ENCODE results near the gene DHCR7. TPM values are rescaled to one million over a fixed set of nuclear protein-coding genes. Genes with fewer than 3 reads are reported as not detected.

DHCR7 gene
- total and polyA plus RNA-seq, 2 experiments from 2014 or later, result 50.0 to 158 TPM

DNA sequence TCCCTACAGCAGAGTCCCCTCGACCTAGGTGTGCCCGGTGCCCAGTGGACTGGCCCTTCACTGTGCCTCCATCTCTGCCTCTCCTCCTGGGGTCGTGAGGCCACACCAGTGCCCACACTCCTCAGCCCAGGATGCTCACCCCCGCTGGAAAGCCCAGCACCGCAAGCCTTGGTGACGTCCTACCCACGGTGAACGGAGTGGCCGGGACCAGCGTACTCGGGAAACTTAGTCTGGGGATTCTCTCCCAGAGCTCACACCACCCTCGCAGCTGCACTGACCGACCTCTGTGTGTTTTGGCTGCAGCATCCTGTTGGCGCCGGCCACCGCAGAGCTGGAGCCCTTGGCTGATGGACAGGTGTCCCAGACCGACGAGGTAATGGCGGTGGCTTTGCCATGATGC lies 43.3 kb upstream of the DHCR7 start:
- no peak for DNase-seq (ENCODE audit: low read depth in 1 of 2, low spot score in 1 of 2)
- Histone ChIP-seq H3K36me3 (peaks cover 2% of the 10 kb centered on the region), H3K27ac (no peak overlapping the region), H3K27me3 (no peaks in the 10 kb centered on the region), H3K9me3 (ENCODE audit: low read depth) (no peaks in the 10 kb centered on the region), H3K4me1 (ENCODE audit: low read depth) (peaks cover 21% of the 10 kb centered on the region), H3K4me3 (no peak overlapping the region)
- TF ChIP-seq, protein P1, sequence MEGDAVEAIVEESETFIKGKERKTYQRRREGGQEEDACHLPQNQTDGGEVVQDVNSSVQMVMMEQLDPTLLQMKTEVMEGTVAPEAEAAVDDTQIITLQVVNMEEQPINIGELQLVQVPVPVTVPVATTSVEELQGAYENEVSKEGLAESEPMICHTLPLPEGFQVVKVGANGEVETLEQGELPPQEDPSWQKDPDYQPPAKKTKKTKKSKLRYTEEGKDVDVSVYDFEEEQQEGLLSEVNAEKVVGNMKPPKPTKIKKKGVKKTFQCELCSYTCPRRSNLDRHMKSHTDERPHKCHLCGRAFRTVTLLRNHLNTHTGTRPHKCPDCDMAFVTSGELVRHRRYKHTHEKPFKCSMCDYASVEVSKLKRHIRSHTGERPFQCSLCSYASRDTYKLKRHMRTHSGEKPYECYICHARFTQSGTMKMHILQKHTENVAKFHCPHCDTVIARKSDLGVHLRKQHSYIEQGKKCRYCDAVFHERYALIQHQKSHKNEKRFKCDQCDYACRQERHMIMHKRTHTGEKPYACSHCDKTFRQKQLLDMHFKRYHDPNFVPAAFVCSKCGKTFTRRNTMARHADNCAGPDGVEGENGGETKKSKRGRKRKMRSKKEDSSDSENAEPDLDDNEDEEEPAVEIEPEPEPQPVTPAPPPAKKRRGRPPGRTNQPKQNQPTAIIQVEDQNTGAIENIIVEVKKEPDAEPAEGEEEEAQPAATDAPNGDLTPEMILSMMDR (IDR thresholded peaks at IDR 0.05; ENCODE audit: low read depth, low read length), result no peak

DNA sequence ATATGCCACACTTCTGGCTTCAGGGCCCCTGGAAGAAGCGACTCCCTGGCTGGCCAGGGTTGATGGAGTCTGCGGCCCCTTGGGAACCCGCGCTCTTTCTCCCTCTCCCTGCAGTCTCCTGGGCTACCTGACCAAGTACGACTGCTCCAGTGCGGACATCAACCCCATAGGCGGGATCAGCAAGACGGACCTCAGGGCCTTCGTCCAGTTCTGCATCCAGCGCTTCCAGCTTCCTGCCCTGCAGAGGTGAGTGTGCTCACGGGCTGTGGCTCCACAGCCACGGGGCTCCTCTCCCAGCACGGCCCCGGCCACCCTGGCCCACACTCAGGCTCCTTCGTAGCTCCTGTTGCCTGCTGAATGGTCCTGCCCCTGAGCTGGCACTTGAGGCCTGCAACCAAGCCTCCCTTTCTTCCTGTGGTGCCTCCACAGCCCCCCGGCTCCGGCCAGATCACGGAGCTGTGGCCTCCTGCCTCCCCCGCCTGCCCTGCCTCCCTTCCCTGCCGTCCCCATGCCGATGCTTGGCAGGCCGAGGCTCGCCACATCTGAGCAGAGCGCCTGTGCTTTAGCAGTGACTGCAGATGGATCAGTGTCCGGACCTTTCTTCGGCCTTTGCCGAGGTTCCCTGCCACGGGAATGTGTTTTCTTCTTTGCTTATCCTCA lies 42.7 kb upstream of the DHCR7 start:
- peaks cover 21% of the 10 kb centered on the region for H3K4me1 ChIP-seq (ENCODE audit: low read depth)
- H3K27ac ChIP-seq, result no peak overlapping the region
- TF ChIP-seq, protein P1 (IDR thresholded peaks at IDR 0.05; ENCODE audit: low read depth, low read length), result no peak
- no peaks in the 10 kb centered on the region for H3K27me3 ChIP-seq
- H3K9me3 ChIP-seq (ENCODE audit: low read depth), result no peaks in the 10 kb centered on the region
- H3K36me3 ChIP-seq, result peaks cover 2% of the 10 kb centered on the region
- no peak overlapping the region for H3K4me3 ChIP-seq
- no peak for DNase-seq (ENCODE audit: low read depth in 1 of 2, low spot score in 1 of 2)

DNA sequence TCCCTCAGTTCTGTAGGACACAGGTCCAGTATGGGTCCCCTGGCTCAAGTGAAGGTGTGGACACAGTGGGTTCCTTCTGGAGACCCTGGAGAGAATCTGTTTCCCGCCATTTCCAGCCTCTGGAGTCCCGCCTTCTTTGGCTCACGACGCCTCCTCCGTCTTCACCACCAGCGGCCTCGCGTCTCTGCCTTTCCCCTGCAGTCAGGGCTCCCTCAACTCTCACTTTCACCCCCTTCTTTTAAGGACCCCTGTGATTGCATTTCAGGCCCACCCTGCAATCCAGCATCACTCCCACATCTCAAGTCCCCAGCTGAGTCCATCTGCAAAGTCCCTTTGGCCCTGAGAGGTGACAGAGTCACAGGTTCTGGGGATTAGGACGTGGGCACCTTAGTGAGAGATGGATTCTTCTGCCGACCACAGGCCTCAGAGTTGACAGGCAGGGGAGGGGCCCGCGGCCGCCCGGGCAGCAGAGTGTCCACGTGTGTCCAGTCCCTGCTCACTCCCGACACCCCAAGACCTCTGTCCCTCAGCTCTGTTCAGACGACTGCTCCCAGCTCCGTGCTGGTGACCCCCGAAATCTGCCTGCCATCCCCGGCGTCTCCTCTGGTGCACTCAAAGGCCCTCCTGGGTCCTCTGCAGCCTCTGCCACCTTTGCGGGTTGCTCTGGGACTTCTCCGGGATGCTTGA lies 42.0 kb upstream of the DHCR7 start:
- no peaks in the 10 kb centered on the region for H3K27me3 ChIP-seq
- H3K4me3 ChIP-seq, result no peak overlapping the region
- H3K4me1 ChIP-seq (ENCODE audit: low read depth), result peaks cover 21% of the 10 kb centered on the region
- peaks cover under 1% of the 10 kb centered on the region for H3K36me3 ChIP-seq
- no peak overlapping the region for H3K27ac ChIP-seq
- no peaks in the 10 kb centered on the region for H3K9me3 ChIP-seq (ENCODE audit: low read depth)
- TF ChIP-seq, protein P1 (IDR thresholded peaks at IDR 0.05; ENCODE audit: low read depth, low read length), result no peak
- no peak for DNase-seq (ENCODE audit: low read depth in 1 of 2, low spot score in 1 of 2)

DNA sequence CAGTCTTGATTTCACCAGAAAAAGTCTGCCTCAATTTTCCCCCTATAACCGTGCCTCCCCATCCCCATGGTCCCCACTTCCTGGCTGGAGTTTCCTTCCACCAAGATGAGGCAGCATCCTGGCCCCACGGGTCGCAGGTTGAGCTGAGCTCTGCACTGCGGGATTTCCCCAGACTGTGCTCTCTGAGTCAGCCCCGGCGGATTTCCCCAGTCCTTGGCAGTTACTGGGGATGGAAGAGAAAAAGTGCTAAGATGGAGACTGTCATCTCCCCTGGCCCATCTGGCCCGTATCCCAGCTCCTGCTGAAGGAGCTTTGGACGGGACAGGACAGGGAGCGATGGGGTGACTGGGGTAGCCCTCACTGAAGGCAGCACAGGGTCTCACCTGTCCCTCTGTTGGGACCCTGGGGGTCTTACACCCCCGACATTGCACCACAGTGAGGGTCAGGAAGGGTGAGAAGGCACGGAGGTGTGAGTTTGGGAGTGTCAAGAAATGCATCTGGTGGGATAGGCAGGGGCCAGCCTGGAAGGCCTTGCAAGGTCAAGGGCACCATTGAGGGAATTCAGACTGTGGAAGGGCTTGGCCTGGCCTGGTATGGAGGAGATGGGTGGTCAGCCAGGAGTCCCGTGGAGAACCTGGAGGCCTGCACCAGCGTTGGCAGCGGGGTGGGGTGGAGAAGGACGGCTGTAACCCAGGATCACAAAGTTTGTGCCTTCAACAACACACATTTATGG lies 41.3 kb upstream of the DHCR7 start:
- Histone ChIP-seq H3K27me3 (no peaks in the 10 kb centered on the region), H3K4me3 (no peak overlapping the region), H3K4me1 (ENCODE audit: low read depth) (peaks cover 21% of the 10 kb centered on the region), H3K9me3 (ENCODE audit: low read depth) (no peaks in the 10 kb centered on the region), H3K36me3 (no peaks in the 10 kb centered on the region), H3K27ac (peak overlapping the region; percentile 89)
- peak in 1 of 2 donors; percentile 47 for DNase-seq (ENCODE audit: low read depth in 1 of 2, low spot score in 1 of 2)
- TF ChIP-seq, protein P1 (IDR thresholded peaks at IDR 0.05; ENCODE audit: low read depth, low read length), result no peak

DNA sequence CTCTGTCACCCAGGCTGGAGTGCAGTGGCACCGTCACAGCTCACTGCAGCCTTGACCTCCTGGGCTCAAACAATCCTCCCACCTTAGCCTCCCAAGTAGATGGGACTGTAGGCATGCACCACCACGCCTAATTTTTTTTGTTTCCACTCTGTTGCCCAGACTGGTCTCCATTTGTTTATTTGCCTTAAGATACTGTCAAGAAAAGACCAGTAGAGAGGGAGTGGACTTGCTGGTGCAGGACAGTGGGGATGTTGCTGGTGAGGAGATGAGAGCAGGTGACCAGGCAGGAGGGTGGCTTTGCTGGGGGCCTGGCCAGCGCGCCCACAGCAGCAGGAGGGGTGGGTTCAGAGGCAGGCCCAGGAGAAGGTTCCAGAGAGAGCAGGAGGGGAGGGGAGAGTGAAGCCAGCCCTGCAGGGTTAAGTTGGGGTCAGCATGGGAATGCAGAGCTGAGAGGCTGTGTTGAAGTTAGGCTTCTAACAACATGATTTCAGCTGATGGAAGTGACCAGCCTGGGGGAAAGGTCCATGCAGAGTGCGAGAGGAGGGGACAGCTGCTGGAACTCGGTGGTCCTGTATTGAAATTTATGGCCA lies 40.6 kb upstream of the DHCR7 start:
- peaks cover 21% of the 10 kb centered on the region for H3K4me1 ChIP-seq (ENCODE audit: low read depth)
- no peak overlapping the region for H3K4me3 ChIP-seq
- TF ChIP-seq, protein P1 (IDR thresholded peaks at IDR 0.05; ENCODE audit: low read depth, low read length), result no peak
- DNase-seq (ENCODE audit: low read depth in 1 of 2, low spot score in 1 of 2), result peak in 1 of 2 donors; percentile 42
- peak overlapping the region; percentile 89 for H3K27ac ChIP-seq
- H3K27me3 ChIP-seq, result no peaks in the 10 kb centered on the region
- H3K36me3 ChIP-seq, result peaks cover 4% of the 10 kb centered on the region
- H3K9me3 ChIP-seq (ENCODE audit: low read depth), result no peaks in the 10 kb centered on the region
